ENCODE results near the gene RDX.

The RDX gene

DNA sequence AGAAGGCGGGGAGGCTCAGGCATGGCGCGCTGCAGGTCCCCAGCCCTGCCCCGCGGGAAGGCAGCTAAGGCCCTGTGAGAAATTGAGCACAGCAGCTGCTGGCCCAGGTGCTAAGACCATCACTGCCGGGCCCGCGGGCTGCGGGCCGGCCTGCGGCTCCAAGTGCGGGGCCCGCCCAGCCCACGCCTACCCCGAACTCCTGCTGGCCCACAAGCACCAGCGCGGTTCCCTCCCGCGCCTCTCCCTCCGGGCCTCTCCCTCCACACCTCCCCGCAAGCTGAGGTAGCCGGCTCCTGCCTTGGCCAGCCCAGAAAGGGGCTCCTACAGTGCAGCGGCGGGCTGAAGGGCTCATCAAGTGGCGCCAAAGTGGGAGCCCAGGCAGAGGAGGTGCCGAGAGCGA lies 4.6 kb upstream of the RDX start:
- CTCF ChIA-PET, result interaction anchor here (0.8 kb wide), 1 partner anchor 62 kb away, joined by 3 read pairs; no protein-coding TSS in a partner anchor
- POLR2A ChIA-PET, result no interaction called here
- TF ChIP-seq TARDBP (IDR thresholded peaks at IDR 0.05) (no peak), FOXM1 (IDR thresholded peaks at IDR 0.05; ENCODE audit: borderline replicate concordance) (no peak), CTBP1 (IDR thresholded peaks at IDR 0.05; ENCODE audit: borderline replicate concordance) (no peak), ARNT (IDR thresholded peaks at IDR 0.05) (no peak), SUZ12 (IDR thresholded peaks at IDR 0.05) (no peak), ZNF384 (IDR thresholded peaks at IDR 0.05) (no peak), BHLHE40 (IDR thresholded peaks at IDR 0.05; ENCODE audit: borderline replicate concordance) (no peak), HDGF (IDR thresholded peaks at IDR 0.05; ENCODE audit: borderline replicate concordance) (no peak), ELF4 (IDR thresholded peaks at IDR 0.05) (no peak), PKNOX1 (IDR thresholded peaks at IDR 0.05) (no peak), SP1 (IDR thresholded peaks at IDR 0.05) (no peak), L3MBTL2 (conservative IDR thresholded peaks at IDR 0.05) (no peak)
- DNase-seq (ENCODE audit: extremely low spot score), result no peak

GRCh38 chr11:110299006-110299785 lies 2.8 kb upstream of the RDX start:
- POLR2A ChIA-PET, result no interaction called here
- no peak for DNase-seq (ENCODE audit: extremely low spot score)
- CTCF ChIA-PET, result no interaction called here
- TF ChIP-seq CTBP1 (IDR thresholded peaks at IDR 0.05; ENCODE audit: borderline replicate concordance) (no peak), FOXK2 (IDR thresholded peaks at IDR 0.05) (no peak), FOXM1 (IDR thresholded peaks at IDR 0.05; ENCODE audit: borderline replicate concordance) (no peak), ARNT (IDR thresholded peaks at IDR 0.05) (no peak), BHLHE40 (IDR thresholded peaks at IDR 0.05; ENCODE audit: borderline replicate concordance) (no peak), ELF4 (IDR thresholded peaks at IDR 0.05) (no peak), PKNOX1 (IDR thresholded peaks at IDR 0.05) (no peak), L3MBTL2 (conservative IDR thresholded peaks at IDR 0.05) (no peak), NFRKB (IDR thresholded peaks at IDR 0.05) (no peak), TARDBP (IDR thresholded peaks at IDR 0.05) (no peak), SUZ12 (IDR thresholded peaks at IDR 0.05) (no peak), ZNF384 (IDR thresholded peaks at IDR 0.05) (no peak), SP1 (IDR thresholded peaks at IDR 0.05) (no peak), HDGF (IDR thresholded peaks at IDR 0.05; ENCODE audit: borderline replicate concordance) (no peak), FOXA1 (IDR thresholded peaks at IDR 0.05) (no peak), LEF1 (IDR thresholded peaks at IDR 0.05; ENCODE audit: borderline replicate concordance) (no peak)

DNA sequence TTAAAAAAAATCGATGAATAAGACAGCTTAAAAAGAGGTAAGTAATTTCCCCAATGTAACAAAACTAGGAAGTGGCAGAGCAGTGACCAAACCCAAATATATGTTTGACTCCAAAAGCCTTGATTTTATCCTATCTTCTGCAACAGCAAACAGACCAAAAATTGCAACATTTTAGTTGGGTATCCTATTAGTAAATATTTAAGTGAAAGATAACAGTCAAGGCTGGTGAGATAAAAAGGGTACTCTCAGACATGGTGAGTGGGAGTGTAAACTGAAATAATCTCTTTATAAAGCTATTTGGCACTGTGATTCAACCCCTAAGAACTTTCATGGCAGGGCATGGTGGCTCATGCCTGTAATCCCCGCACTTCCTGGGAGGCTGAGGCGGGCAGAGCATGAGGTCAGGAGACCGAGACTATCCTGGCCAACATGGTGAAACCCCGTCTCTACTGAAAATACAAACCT lies 1.9 kb upstream of the RDX start:
- ChIA-PET POLR2A (no interaction called here), CTCF (no interaction called here)
- no peak for TF ChIP-seq NFRKB (IDR thresholded peaks at IDR 0.05)
- no peak for TF ChIP-seq FOXK2 (IDR thresholded peaks at IDR 0.05)
- no peak for TF ChIP-seq CTBP1 (IDR thresholded peaks at IDR 0.05; ENCODE audit: borderline replicate concordance)
- no peak for TF ChIP-seq LEF1 (IDR thresholded peaks at IDR 0.05; ENCODE audit: borderline replicate concordance)
- no peak for DNase-seq (ENCODE audit: extremely low spot score)

- CTCF ChIA-PET, result no interaction called here
- no peak for TF ChIP-seq SUZ12 (IDR thresholded peaks at IDR 0.05)
- TF ChIP-seq BHLHE40 (IDR thresholded peaks at IDR 0.05; ENCODE audit: borderline replicate concordance), result no peak
- TF ChIP-seq PKNOX1 (IDR thresholded peaks at IDR 0.05), result no peak
- no peak for TF ChIP-seq L3MBTL2 (conservative IDR thresholded peaks at IDR 0.05)
- TF ChIP-seq ZNF384 (IDR thresholded peaks at IDR 0.05), result no peak
- no peak for TF ChIP-seq FOXM1 (IDR thresholded peaks at IDR 0.05; ENCODE audit: borderline replicate concordance)
- no peak for TF ChIP-seq NFRKB (IDR thresholded peaks at IDR 0.05)
- no peak for TF ChIP-seq TARDBP (IDR thresholded peaks at IDR 0.05)
- no peak for TF ChIP-seq HDGF (IDR thresholded peaks at IDR 0.05; ENCODE audit: borderline replicate concordance)
- TF ChIP-seq CTBP1 (IDR thresholded peaks at IDR 0.05; ENCODE audit: borderline replicate concordance), result no peak
- TF ChIP-seq FOXA1 (IDR thresholded peaks at IDR 0.05), result no peak
- no peak for TF ChIP-seq LEF1 (IDR thresholded peaks at IDR 0.05; ENCODE audit: borderline replicate concordance)
- TF ChIP-seq ARNT (IDR thresholded peaks at IDR 0.05), result no peak
- no peak for TF ChIP-seq FOXK2 (IDR thresholded peaks at IDR 0.05)
- no peak for TF ChIP-seq SP1 (IDR thresholded peaks at IDR 0.05)
- POLR2A ChIA-PET, result interaction anchor here (1.8 kb wide), 1 partner anchor 8 kb away, joined by 5 read pairs; no protein-coding TSS in a partner anchor
- no peak for DNase-seq (ENCODE audit: extremely low spot score)
Measured at GRCh38 chr11:110297726-110298300, 1.4 kb upstream of the RDX start.

DNA sequence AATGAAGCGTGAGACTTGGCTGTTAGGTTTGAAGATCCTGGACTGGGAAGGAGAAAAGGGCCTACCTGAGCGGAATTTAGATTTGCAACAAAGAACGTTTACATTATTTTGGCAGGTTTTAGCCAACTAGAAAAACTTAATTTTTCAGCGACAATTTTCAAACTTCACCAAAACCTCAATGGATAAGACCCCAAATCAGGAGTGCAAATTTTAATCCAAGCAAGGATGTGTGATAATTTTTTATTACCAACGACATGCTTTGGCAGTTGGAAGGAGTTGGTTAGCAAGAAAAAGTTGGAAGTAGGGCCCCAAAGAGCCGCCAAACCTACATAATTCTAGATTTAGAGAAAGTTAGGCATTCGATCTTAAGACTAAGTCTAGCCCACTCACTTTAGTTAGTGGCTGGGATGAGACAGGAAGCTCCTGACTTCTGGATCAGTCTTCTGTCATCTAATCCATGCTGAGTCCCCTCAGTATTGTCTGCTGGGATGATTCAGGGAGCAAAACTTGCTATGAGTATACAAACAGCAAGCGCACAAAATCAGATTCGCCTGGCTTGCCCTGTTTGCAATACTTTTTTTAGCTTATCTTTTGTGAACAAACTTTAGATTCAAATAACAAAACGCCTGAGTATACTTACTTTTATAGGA lies 787 bp upstream of the RDX start:
- POLR2A ChIA-PET, result interaction anchor here (0.7 to 1.8 kb wide), 4 partner anchors 9 to 82 kb away, joined by 3 to 6 read pairs (median 4); no protein-coding TSS in a partner anchor

More for the DNA sequence above, 787 bp upstream of the RDX start:
- no peak for TF ChIP-seq L3MBTL2 (conservative IDR thresholded peaks at IDR 0.05)
- no peak for TF ChIP-seq SUZ12 (IDR thresholded peaks at IDR 0.05)
- no peak for TF ChIP-seq TARDBP (IDR thresholded peaks at IDR 0.05)
- no peak for TF ChIP-seq ELF4 (IDR thresholded peaks at IDR 0.05)
- TF ChIP-seq FOXM1 (IDR thresholded peaks at IDR 0.05; ENCODE audit: borderline replicate concordance), result no peak
- no peak for TF ChIP-seq NFRKB (IDR thresholded peaks at IDR 0.05)
- no peak for TF ChIP-seq PKNOX1 (IDR thresholded peaks at IDR 0.05)
- no peak for DNase-seq (ENCODE audit: extremely low spot score)
- CTCF ChIA-PET, result interaction anchor here (1.0 to 1.3 kb wide), 2 partner anchors 32 to 96 kb away, joined by 3 to 5 read pairs; no protein-coding TSS in a partner anchor
